Brain microvascular endothelial cell (primary cell): Measurements from ENCODE around the gene MAP6D1.

Experiments
- DNase-seq: peaks from one replicate; pipeline ENCODE4 v3.0.0-alpha.2; 2020
- H3K27ac ChIP-seq: fragments of 250-450 bp; sonication (Bioruptor Pico); 2 replicates; pipeline ENCODE4 v1.5.1; 2020; ENCODE audit warnings: mild to moderate bottlenecking, moderate library complexity
- H3K27me3 ChIP-seq: fragments of 250-450 bp; sonication (Bioruptor Pico); replicated peaks from 2 replicates; pipeline ENCODE4 v1.5.1; 2020; ENCODE audit warnings: mild to moderate bottlenecking
- H3K36me3 ChIP-seq: fragments of 250-450 bp; sonication (Bioruptor Pico); replicated peaks from 2 replicates; pipeline ENCODE4 v1.5.1; 2020; ENCODE audit warnings: mild to moderate bottlenecking
- H3K4me3 ChIP-seq: 2 replicates; pipeline ENCODE4 v1.5.1; 2011; ENCODE audit warnings: low read depth, mild to moderate bottlenecking, control low read depth, low read length, moderate library complexity
- CTCF ChIP-seq: IDR thresholded peaks from 2 replicates; pipeline ENCODE4 v1.5.1; 2011; ENCODE audit warnings: low read depth, mild to moderate bottlenecking, moderate library complexity, low read length, control low read depth, inconsistent platforms; ENCODE audit errors: missing control alignments
- in situ Hi-C: cut with HindIII; loops from 2 replicates; pipeline ENCODE4 v1.10.0; 2017; ENCODE audit warnings: low sequenced_read_pairs, low pct_ligation_motif_present

Gene MAP6D1

GRCh38 chr3:183822631-183823030 is 2.7 kb downstream of the MAP6D1 start:
- no peak for DNase-seq
- in situ Hi-C loops: no loop called here

GRCh38 chr3:183819831-183820230 is 5.5 kb downstream of the MAP6D1 start:
- DNase-seq: no peak
- in situ Hi-C loops: no loop called here
- TF ChIP-seq CTCF: no peak
- no peaks in the 10 kb centered on the region for H3K36me3 ChIP-seq
- H3K4me3 ChIP-seq: no peak overlapping the region
- H3K27ac ChIP-seq: no peak overlapping the region
- H3K27me3 ChIP-seq: no peaks in the 10 kb centered on the region

More at GRCh38 chr3:183822631-183823030, 2.7 kb downstream of the MAP6D1 start:
- no peaks in the 10 kb centered on the region for H3K36me3 ChIP-seq
- no peak overlapping the region for H3K4me3 ChIP-seq
- no peak for TF ChIP-seq CTCF
- H3K27ac ChIP-seq: no peak overlapping the region
- no peaks in the 10 kb centered on the region for H3K27me3 ChIP-seq

- Histone ChIP-seq H3K36me3 (no peaks in the 10 kb centered on the region), H3K27ac (no peak overlapping the region), H3K27me3 (no peaks in the 10 kb centered on the region), H3K4me3 (no peak overlapping the region)
- in situ Hi-C loops: no loop called here
- TF ChIP-seq CTCF: no peak
- no peak for DNase-seq
Measured at GRCh38 chr3:183818706-183819624, 6.4 kb downstream of the MAP6D1 start.

GRCh38 chr3:183818041-183818620 is 7.2 kb downstream of the MAP6D1 start:
- Histone ChIP-seq H3K27me3 (no peaks in the 10 kb centered on the region), H3K4me3 (no peak overlapping the region), H3K36me3 (no peaks in the 10 kb centered on the region), H3K27ac (no peak overlapping the region)
- in situ Hi-C loops: no loop called here
- no peak for TF ChIP-seq CTCF
- no peak for DNase-seq

GRCh38 chr3:183817639-183818038 is 7.7 kb downstream of the MAP6D1 start:
- in situ Hi-C loops: no loop called here
- H3K27ac ChIP-seq: no peak overlapping the region
- H3K27me3 ChIP-seq: no peaks in the 10 kb centered on the region
- TF ChIP-seq CTCF: no peak
- H3K4me3 ChIP-seq: no peak overlapping the region
- DNase-seq: no peak
- H3K36me3 ChIP-seq: no peaks in the 10 kb centered on the region
